Measurements from ENCODE around the gene FOXO4. TPM values are rescaled to one million over a fixed set of nuclear protein-coding genes. Genes with fewer than 3 reads are reported as not detected.

FOXO4 gene
- total and polyA plus RNA-seq, 2 experiments from 2014 or later: 8.0 to 31.4 TPM

GRCh38 chrX:71082124-71082647 is 13.5 kb upstream of the FOXO4 start (continued):
- TF ChIP-seq CTCF (conservative IDR thresholded peaks at IDR 0.05; ENCODE audit: low read depth in 2 of 2) (no peak), EZH2phosphoT487 (IDR thresholded peaks at IDR 0.05; ENCODE audit: unreplicated experiment) (no peak), ZNF114 (CRISPR knock-in tag; IDR thresholded peaks at IDR 0.05) (no peak), ETS1 (IDR thresholded peaks at IDR 0.05) (no peak), CREB1 (CRISPR knock-in tag; IDR thresholded peaks at IDR 0.05; ENCODE audit: low read depth) (no peak), EZH2 (IDR thresholded peaks at IDR 0.05; ENCODE audit: low read depth, unreplicated experiment) (no peak), ZNF331 (CRISPR knock-in tag; IDR thresholded peaks at IDR 0.05; ENCODE audit: low read depth) (no peak)

GRCh38 chrX:71082822-71083221 is 12.8 kb upstream of the FOXO4 start:
- Histone ChIP-seq H3K27me3 (ENCODE audit: insufficient read depth) (no peaks in the 10 kb centered on the region), H3K9me2 (ENCODE audit: insufficient read depth) (no peaks in the 10 kb centered on the region), H3K4me1 (ENCODE audit: insufficient read depth) (no peaks in the 10 kb centered on the region), H3K4me3 (no peak overlapping the region), H3F3A (replicated peaks; ENCODE audit: low read depth) (no peaks in the 10 kb centered on the region), H3K36me3 (ENCODE audit: insufficient read depth) (no peaks in the 10 kb centered on the region), H2AFZ (no peak overlapping the region), H4K20me1 (replicated peaks; ENCODE audit: insufficient read depth) (no peaks in the 10 kb centered on the region), H3K79me2 (replicated peaks; ENCODE audit: insufficient read depth) (no peaks in the 10 kb centered on the region), H3K4me2 (no peak overlapping the region), H3K27ac (ENCODE audit: low read depth) (no peak overlapping the region)
- H3K9me3 Mint-ChIP-seq: no peaks in the 10 kb centered on the region
- no peak overlapping the region for H3K27ac Mint-ChIP-seq
- H3K4me3 Mint-ChIP-seq: no peak overlapping the region
- TF ChIP-seq ZNF114 (CRISPR knock-in tag; IDR thresholded peaks at IDR 0.05) (no peak), ETS1 (IDR thresholded peaks at IDR 0.05) (no peak)
- ATAC-seq: no peak
- no peaks in the 10 kb centered on the region for H3K36me3 Mint-ChIP-seq (ENCODE audit: low read depth)
- DNase-seq (ENCODE audit: low spot score): no peak
- H3K27me3 Mint-ChIP-seq (ENCODE audit: insufficient read depth, low read depth, poor library complexity): no peaks in the 10 kb centered on the region
- no peaks in the 10 kb centered on the region for H3K4me1 Mint-ChIP-seq

- Mint-ChIP-seq H3K4me3 (no peak overlapping the region), H3K27me3 (ENCODE audit: insufficient read depth, low read depth, poor library complexity) (no peaks in the 10 kb centered on the region), H3K27ac (no peak overlapping the region), H3K4me1 (no peaks in the 10 kb centered on the region), H3K9me3 (no peaks in the 10 kb centered on the region), H3K36me3 (ENCODE audit: low read depth) (no peaks in the 10 kb centered on the region)
- Histone ChIP-seq H3K4me3 (no peak overlapping the region), H3K27me3 (ENCODE audit: insufficient read depth) (no peaks in the 10 kb centered on the region), H3K9me2 (ENCODE audit: insufficient read depth) (no peaks in the 10 kb centered on the region), H3K4me2 (no peak overlapping the region), H3K36me3 (ENCODE audit: insufficient read depth) (no peaks in the 10 kb centered on the region), H3F3A (replicated peaks; ENCODE audit: low read depth) (no peaks in the 10 kb centered on the region), H2AFZ (no peak overlapping the region), H3K27ac (ENCODE audit: low read depth) (no peak overlapping the region), H3K79me2 (replicated peaks; ENCODE audit: insufficient read depth) (no peaks in the 10 kb centered on the region), H4K20me1 (replicated peaks; ENCODE audit: insufficient read depth) (no peaks in the 10 kb centered on the region), H3K4me1 (ENCODE audit: insufficient read depth) (no peaks in the 10 kb centered on the region)
- ATAC-seq (no peak), DNase-seq (ENCODE audit: low spot score) (no peak)
- TF ChIP-seq ZNF114 (CRISPR knock-in tag; IDR thresholded peaks at IDR 0.05) (no peak), ETS1 (IDR thresholded peaks at IDR 0.05) (no peak), STAT1 (IDR thresholded peaks at IDR 0.05; ENCODE audit: unreplicated experiment) (no peak), CTCF (conservative IDR thresholded peaks at IDR 0.05; ENCODE audit: low read depth in 2 of 2) (no peak), JUNB (IDR thresholded peaks at IDR 0.05; ENCODE audit: unreplicated experiment) (no peak), EZH2 (IDR thresholded peaks at IDR 0.05; ENCODE audit: low read depth, unreplicated experiment) (no peak), CREB1 (CRISPR knock-in tag; IDR thresholded peaks at IDR 0.05; ENCODE audit: low read depth) (no peak), EZH2phosphoT487 (IDR thresholded peaks at IDR 0.05; ENCODE audit: unreplicated experiment) (no peak), REST (IDR thresholded peaks at IDR 0.05; ENCODE audit: unreplicated experiment) (no peak)
Observed at GRCh38 chrX:71085900-71086299, 9.8 kb upstream of the FOXO4 start.

All from GM23338 (cell line).